ENCODE measurements around the gene TUSC2. TPM values are rescaled to one million over a fixed set of nuclear protein-coding genes. Genes with fewer than 3 reads are reported as not detected.

Gene TUSC2
- total and polyA plus RNA-seq, 2 of the 13 experiments (the other 11 are each of a cell fraction or from before 2014, with no cell fraction given): 36.7 to 39.1 TPM

DNA sequence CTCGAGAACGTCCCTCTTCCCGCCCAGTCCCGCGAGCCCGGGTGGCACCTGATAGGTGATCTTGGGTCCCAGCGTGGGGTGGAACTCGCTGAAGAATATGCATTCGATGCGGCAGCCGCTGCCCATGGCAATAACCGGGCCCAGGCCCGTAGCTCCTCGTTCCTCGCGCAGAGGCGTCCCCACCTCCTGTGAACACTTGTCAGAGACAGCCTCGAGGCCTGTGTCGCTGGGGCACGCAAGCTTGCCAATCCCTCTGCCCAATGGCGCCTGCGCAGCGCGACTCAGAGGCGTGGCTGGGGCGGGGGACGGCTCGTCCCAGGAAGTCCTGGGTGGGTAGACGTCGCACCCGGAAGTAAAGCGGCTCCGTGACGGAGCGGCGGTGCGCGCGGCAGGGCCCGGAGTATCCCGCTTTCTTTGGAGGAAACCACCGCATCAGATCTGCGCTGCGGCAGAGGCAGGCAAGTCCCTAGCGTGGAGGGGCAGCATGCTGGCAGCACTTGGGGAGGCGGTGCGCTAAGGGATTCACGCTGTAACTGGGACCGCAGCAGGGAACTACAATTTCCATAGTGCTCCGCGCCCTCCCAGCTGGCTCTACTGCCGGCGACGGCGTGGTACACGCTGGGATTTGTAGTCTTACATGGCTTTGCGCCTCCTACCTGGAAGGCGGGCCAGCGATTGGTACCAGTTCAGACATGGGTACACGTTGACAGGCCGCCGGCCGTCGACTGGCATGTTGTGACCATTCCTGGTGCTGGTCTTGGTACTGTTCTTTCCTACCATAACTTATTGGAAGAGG, 22.7 kb upstream of the TUSC2 start, which contains the start of the genes CYB561D2 and NPRL2 (continued):
- no peak for TF ChIP-seq ZNF180 (CRISPR knock-in tag; IDR thresholded peaks at IDR 0.05; ENCODE audit: borderline replicate concordance, low read depth)
- TF ChIP-seq ZNF781 (CRISPR knock-in tag; IDR thresholded peaks at IDR 0.05; ENCODE audit: borderline replicate concordance, not compliant biosample characterization): peak; percentile 99
- TF ChIP-seq FOXA3 (CRISPR knock-in tag; IDR thresholded peaks at IDR 0.05): no peak; the same call in 1 of the 2 replicates
- peak; percentile 90 for TF ChIP-seq ZNF441 (CRISPR knock-in tag; IDR thresholded peaks at IDR 0.05; ENCODE audit: borderline replicate concordance)
- TF ChIP-seq, protein P1, sequence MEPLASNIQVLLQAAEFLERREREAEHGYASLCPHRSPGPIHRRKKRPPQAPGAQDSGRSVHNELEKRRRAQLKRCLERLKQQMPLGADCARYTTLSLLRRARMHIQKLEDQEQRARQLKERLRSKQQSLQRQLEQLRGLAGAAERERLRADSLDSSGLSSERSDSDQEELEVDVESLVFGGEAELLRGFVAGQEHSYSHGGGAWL (CRISPR knock-in tag; IDR thresholded peaks at IDR 0.05): peak; percentile 96
- TF ChIP-seq ZNF205 (CRISPR knock-in tag; IDR thresholded peaks at IDR 0.05): 0 out of 2 replicates have a peak, but pooled peaks have one; percentile 53
- TF ChIP-seq ZBTB46 (CRISPR knock-in tag; IDR thresholded peaks at IDR 0.05; ENCODE audit: borderline replicate concordance): no peak
- TF ChIP-seq RAD51 (IDR thresholded peaks at IDR 0.05; ENCODE audit: borderline replicate concordance): no peak
- no peak for TF ChIP-seq NR2F6 (IDR thresholded peaks at IDR 0.05)
- peak; percentile 66 for TF ChIP-seq NR2F6 (CRISPR knock-in tag; IDR thresholded peaks at IDR 0.05)
- TF ChIP-seq ZNF704 (CRISPR knock-in tag; IDR thresholded peaks at IDR 0.05; ENCODE audit: borderline replicate concordance): peak; percentile 86; the same call in 1 of the 2 replicates
- 0 out of 2 replicates have a peak, but pooled peaks have one; percentile 14 for TF ChIP-seq ZBTB1 (CRISPR knock-in tag; IDR thresholded peaks at IDR 0.05; ENCODE audit: borderline replicate concordance)
- TF ChIP-seq ADNP (CRISPR knock-in tag; IDR thresholded peaks at IDR 0.05): no peak
- no peak for TF ChIP-seq E2F5 (CRISPR knock-in tag; conservative IDR thresholded peaks at IDR 0.05)
- peak; percentile 77; the same call in 1 of the 2 replicates for TF ChIP-seq RFXAP (CRISPR knock-in tag; IDR thresholded peaks at IDR 0.05; ENCODE audit: borderline replicate concordance)
- TF ChIP-seq ZFP36L2 (CRISPR knock-in tag; IDR thresholded peaks at IDR 0.05): no peak
- TF ChIP-seq PRDM15 (CRISPR knock-in tag; IDR thresholded peaks at IDR 0.05): peak; percentile 52; the same call in 1 of the 2 replicates
- TF ChIP-seq ZNF225 (CRISPR knock-in tag; IDR thresholded peaks at IDR 0.05): peak; percentile 92
- peak; percentile 86; the same call in 1 of the 2 replicates for TF ChIP-seq PCBP1 (IDR thresholded peaks at IDR 0.05; ENCODE audit: borderline replicate concordance, low read depth, low read length)
- no peak for TF ChIP-seq TBX3 (IDR thresholded peaks at IDR 0.05; ENCODE audit: borderline replicate concordance)
- TF ChIP-seq RNF2 (conservative IDR thresholded peaks at IDR 0.05; ENCODE audit: low read depth): peak; percentile 99
- peak; percentile 87 for TF ChIP-seq TGIF2 (CRISPR knock-in tag; IDR thresholded peaks at IDR 0.05)

Measured in HepG2 (cell line).